SH-SY5Y (cell line): Measurements from ENCODE around the gene TIAM2.

Experiments used
- GATA2 ChIP-seq: IDR thresholded peaks from 2 replicates; pipeline ENCODE4 v1.6.1; 2011; ENCODE audit warnings: mild to moderate bottlenecking, low read depth, low read length
- GATA3 ChIP-seq: IDR thresholded peaks from 2 replicates; pipeline ENCODE4 v1.6.1; 2011; ENCODE audit warnings: low read depth, mild to moderate bottlenecking, low read length, moderate library complexity

- TF ChIP-seq GATA2 (no peak), GATA3 (no peak)
Measured at GRCh38 chr6:155188707-155189496, 193.8 kb downstream of the TIAM2 start.
